Fibroblast of villous mesenchyme (primary cell): ENCODE measurements around the gene PILRB. TPM values are rescaled to one million over a fixed set of nuclear protein-coding genes. Genes with fewer than 3 reads are reported as not detected.

Experiments used
- DNase-seq: peaks from one replicate; pipeline ENCODE4 v3.0.0-alpha.2; 2010; ENCODE audit warnings: low read depth
- H3K4me3 ChIP-seq: 2 replicates; pipeline ENCODE4 v1.5.1; 2011; ENCODE audit warnings: low read depth, mild to moderate bottlenecking, low read length
- CTCF ChIP-seq: IDR thresholded peaks from 2 replicates; pipeline ENCODE4 v1.5.1; 2012; ENCODE audit warnings: low read depth, mild to moderate bottlenecking, low read length; ENCODE audit not compliant: insufficient read depth
- total RNA-seq: library from RNA; depleted of rRNA; stranded (reverse); fragments of >200 nt; gene quantifications from 2 replicates; pipeline ENCODE4 v1.2.3, GENCODE V29; 2012

PILRB gene
- total RNA-seq, 1 donor, result 11.7 TPM

GRCh38 chr7:100352984-100353684 lies 4.8 kb upstream of the PILRB start:
- no peak for TF ChIP-seq CTCF
- no peak for DNase-seq

GRCh38 chr7:100353685-100354330 lies 4.1 kb upstream of the PILRB start:
- no peak for DNase-seq
- no peak overlapping the region for H3K4me3 ChIP-seq
- no peak for TF ChIP-seq CTCF

More at GRCh38 chr7:100352984-100353684, 4.8 kb upstream of the PILRB start:
- H3K4me3 ChIP-seq, result no peak overlapping the region

- TF ChIP-seq CTCF, result no peak
- no peak for DNase-seq
- H3K4me3 ChIP-seq, result no peak overlapping the region
These were observed 1.4 kb upstream of the PILRB start for GRCh38 chr7:100356416-100357068.

GRCh38 chr7:100357131-100357561 lies 771 bp upstream of the PILRB start:
- DNase-seq, result no peak
- H3K4me3 ChIP-seq, result no peak overlapping the region

GRCh38 chr7:100358857-100359212 lies 918 bp downstream of the PILRB start:
- no peak overlapping the region for H3K4me3 ChIP-seq
- TF ChIP-seq CTCF, result no peak
- DNase-seq, result no peak

More at GRCh38 chr7:100357131-100357561, 771 bp upstream of the PILRB start:
- no peak for TF ChIP-seq CTCF

- TF ChIP-seq CTCF, result no peak
- H3K4me3 ChIP-seq, result no peak overlapping the region
These were observed 2.4 kb downstream of the PILRB start for GRCh38 chr7:100360135-100360854.

More at GRCh38 chr7:100360135-100360854, 2.4 kb downstream of the PILRB start:
- no peak for DNase-seq
